HG02763 (cell line): ENCODE data around the gene ADAMTS17.

ENCODE experiments used
- ATAC-seq: cut with Tn5 transposase; IDR thresholded peaks from one replicate; pipeline ENCODE4 v1.9.1; 2021; ENCODE audit warnings: mild to moderate bottlenecking, moderate library complexity; ENCODE audit not compliant: unreplicated experiment

The ADAMTS17 gene

DNA sequence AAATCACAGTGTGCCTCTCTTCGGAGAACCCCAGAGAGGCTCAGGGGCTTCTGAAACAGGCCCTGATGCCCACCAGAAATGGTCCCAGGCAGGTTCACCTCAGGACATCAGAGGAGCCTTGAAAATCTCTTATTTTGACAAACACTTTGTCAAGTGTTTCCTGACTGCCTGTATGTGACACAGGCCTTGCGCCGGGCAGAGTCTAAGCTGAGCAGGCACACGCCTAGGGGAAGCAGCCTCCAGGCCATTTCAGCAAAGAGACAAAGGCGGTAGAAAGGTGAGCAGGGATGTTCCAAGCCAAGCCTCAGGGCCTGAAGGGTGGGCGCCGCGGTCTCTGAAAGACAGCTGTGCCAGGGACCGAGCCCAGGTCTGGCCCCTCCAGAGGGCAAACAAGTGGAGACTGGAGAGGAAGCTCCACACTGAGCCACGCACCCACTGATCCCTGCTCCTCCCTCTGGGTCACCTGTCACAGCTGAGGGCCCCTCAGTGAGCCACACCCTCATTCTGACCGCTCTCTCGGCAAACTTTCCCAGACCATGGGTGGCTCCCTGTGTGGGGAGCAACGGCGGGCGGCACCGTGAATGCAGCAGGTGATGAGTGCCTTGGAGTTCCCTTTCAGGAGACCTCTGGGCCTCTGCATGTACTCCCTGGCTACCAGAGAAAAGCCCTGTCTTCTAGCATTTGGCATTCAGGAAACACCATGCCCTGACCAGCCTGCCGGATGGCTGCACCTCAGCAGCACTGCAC lies 136.1 kb downstream of the ADAMTS17 start:
- no peak for ATAC-seq

DNA sequence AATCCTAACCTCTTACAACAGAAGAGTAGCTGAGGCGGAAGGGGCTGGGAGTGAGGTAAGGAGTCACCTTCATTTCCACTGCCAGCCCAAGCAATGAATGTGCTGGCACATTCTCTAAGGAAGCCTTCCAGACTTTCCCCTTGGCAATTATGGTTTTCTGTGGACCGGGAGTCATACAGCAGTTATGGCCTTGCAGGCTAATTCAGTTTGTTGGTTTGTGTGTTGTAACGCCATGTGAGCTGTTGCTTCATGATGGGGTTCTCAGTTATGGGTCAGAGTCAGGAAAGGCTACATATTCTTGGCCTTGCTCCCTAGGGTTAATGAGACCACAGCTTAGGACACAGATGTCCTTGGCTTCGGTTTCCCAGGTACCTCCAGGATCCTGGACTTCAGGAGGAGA lies 137.0 kb downstream of the ADAMTS17 start:
- no peak for ATAC-seq

DNA sequence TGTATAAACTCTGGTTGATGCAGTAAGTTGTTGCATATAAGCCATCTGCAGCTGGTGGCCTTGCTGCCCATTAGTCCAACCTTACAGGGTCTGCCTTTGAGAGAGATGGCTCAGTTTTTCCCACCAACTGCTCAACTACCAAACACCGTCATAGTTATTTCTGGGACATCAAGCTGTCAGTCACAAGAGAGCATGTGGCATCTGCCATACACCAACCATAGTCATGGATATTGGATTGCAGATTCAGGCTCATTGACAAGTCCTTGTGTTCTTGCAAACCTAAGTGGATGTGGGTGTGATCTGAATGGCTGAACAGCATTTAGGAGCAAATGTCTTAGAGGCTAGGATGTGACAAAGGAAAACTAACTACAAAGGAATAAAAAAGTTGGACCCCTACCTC lies 137.6 kb downstream of the ADAMTS17 start:
- ATAC-seq = no peak

DNA sequence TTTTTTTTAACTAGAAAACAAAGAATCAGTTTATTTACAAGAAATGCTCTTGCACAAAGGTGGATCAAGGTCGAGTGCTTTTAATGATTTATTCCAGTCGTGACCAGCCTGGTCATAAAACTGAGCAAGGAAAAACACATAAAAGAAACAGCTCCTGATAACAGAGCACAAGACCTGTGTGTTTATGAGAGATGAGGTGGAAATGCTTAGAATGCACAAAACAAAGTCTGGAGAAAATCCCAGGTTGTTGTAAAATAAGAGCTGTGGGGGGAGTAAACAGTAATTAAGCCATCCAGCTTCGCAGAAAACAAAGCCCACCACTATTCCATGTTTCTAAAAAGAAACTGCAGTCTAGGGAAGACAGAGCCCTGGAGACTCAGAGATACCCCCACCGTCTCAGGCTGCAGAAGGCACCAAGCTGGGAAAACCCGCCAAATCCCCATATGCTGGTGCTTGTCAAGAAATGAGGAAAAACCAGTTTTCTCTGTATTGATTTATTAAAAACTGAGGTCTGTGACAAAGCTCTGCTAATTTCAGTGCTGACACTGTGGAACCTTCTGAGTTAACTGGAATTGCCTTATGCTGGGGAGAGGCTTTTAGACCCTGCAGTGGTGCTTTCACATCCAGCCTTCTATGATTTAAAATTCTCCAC lies 139.3 kb downstream of the ADAMTS17 start:
- ATAC-seq = no peak

DNA sequence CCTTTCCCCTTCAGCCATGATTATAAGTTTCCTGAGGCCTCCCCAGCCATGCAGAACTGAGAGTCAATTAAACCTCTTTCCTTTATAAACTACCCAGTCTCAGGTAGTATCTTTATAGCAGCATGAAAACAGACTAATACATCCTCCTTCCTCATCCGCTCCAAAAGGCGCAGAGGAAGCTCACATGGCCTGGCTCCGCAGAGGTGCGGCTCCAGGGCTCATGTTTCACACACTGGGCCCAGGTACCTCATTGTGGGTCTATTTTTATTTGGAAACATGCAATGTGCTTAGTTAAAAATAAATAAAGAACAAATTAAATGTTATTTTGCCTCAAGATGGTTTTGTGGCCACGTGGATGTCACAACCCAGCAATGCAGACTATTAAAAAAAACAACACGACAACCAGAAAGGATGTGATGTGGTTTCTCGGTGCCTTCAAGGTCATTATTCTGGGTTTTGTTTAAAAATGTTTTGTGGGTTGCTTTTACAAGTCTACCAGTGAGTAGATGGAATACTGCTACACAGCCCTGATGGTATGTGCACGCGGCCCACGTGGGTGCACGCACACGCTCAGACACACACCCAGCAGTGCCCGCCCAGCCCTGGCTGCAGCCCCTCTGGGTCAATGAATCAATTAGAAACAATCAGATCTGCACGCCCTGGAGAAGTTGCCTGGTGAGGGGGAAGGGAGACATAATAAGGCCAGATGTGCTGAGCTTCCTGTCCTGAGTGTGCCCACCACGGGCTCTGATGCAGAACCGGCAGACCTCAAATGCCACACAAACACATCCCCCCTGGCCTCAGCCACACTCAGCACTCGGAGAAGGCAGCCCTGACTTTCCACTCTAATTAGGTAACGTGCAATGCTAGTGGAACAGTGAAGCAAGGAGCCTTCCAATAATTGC lies 140.1 kb downstream of the ADAMTS17 start:
- no peak for ATAC-seq

DNA sequence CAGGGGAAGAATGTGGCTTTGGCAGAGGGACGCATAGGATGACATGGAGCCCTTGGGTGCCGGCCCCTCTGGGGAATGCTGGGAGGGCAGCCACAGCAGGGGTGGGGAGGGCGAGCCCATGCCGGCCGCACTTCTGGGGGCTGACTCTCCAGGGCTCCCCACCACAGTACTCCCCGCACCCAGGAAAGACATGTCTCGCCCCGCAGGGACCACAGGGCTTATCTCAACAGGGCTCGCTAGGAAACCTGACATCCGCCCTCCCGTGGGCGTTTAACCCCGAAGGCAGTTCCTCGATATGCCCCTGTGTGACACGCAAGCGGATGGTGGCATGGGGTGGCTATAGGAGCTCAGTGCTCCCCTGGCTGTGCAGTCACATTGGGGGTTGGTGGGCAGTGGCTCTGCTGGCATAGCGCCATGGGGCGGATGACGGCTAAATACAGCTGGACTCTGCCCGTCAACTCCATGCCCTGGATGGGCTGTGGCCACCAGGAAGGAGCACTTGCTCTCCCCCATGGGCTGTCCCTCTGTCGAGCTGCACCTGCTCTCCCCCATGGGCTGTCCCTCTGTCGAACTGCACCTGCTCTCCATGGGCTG lies 141.4 kb downstream of the ADAMTS17 start:
- ATAC-seq = no peak

DNA sequence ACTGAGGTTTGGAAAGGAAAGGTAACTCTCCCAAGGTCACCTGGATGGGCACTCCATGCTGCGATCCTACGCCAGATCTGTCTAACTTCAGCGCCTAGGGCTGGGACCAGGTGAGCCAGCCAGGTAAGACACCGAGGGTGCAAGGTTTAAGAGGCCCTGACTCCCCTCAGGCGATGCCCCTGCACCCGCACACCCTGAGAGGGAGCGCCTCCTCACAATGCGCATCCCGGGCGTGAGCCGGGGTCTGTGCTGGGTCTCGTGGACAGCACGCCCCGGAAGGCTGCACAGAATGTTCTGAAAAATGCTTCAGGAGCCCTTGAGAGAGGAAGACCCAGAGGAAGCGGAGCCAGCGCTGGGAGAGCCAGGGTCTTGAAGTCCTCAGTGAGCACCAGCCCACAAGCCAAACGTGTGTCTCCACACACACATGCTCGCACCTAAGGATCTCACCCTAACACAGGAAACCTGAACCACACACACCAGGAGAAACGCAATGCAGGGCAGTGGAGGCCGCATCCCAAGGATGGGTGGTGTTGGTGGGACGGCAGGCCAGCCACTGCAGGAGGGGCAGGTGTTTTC lies 142.0 kb downstream of the ADAMTS17 start:
- ATAC-seq = no peak

DNA sequence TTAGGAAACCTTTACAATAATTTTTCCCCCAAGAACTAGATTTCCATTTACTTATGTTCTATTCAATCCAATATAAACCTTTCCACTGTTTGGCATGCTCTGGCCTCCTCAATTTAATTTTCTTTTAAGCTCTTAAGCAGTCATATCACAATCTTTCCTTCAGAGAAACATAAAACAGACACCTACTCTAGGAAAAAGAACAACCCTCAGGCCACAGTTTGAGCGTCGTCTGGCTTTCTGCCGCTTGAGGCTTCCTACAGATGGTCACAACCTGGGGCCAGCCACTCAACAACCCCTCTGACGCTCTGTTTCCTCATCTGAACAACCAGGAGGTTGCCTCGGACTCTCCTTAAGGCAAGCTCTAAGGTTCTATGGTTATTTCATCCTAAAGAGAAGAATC lies 143.3 kb downstream of the ADAMTS17 start:
- no peak for ATAC-seq

DNA sequence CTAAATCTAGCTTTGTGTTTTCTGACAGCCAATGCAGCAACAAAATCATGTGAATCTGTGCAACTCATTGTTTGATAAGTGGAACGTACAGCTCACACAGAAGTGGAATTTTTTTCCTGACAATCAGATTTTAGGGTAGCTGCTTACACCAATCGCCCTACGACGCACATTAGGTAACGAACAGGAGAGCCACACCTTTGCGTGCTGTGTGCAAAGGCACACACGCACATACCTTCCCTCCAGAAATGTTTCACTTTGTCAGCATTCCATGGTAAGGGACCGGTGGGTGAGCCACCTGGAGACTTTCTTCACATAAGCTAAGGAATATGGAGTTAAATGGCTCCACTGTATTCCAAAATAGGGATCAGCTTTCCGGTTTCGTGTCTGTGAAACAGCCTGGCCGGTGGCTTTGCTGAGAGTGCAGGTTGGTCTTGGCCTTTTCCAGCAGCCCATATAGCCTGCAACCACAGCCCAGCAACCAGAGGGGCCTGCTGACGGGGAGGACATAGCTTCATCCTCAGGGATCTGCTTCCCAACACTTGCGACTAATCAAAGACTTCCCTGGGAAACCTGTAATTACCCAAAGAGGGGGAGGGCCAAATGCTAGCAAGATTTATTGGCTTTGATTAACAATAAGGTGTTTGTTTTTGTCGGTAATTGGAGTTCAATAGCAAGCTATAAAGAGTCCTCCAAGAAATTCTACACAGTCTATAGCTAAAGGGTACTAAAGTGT lies 145.3 kb downstream of the ADAMTS17 start:
- ATAC-seq = no peak

DNA sequence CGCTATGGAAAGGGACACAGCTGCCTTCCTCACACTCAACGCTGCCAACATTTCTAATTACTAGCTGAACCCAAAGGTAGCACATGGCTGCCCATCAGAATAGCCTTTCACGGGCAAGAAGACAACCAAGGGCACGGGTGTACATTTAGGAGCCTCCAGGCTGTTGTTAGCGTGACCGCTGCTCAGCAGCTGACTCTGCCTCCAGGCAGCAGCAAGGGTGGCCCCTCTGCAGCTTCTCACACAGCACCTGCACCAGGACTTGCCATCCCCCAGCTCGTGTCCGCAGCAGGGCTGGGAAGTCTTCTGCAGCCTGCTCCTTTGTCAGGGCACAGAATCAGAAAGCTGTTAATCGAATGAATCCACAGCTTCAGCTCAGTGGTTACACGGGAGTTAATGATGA lies 146.8 kb downstream of the ADAMTS17 start:
- ATAC-seq = no peak

DNA sequence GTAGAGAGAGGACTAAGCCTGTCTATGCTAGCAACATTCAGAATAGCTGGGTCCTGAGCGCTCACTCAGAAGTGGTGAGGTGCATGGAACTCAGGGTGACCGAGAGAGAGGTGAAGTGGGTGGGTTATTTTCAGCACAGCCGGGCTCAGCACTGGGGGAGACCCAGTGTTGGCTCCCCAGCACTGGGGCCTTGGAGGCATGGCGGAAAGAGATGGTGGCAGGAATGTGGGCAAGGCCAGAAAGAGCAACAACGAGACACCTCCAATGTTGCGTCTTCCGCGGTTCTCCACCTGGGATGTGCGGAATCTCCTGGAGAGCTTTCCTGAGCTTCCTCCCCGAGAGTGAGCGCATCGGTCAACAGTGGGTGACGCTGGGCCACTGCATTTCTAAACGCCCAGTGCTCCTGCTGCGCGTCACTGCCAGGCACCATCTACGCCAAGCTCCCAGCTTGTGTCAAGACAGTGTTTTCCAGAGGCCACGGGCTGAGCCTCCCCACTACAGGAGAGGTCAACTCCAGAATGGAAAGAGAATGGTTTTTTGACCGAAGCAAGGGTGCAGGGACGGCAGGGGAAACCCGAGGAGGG lies 148.4 kb downstream of the ADAMTS17 start:
- ATAC-seq = no peak

DNA sequence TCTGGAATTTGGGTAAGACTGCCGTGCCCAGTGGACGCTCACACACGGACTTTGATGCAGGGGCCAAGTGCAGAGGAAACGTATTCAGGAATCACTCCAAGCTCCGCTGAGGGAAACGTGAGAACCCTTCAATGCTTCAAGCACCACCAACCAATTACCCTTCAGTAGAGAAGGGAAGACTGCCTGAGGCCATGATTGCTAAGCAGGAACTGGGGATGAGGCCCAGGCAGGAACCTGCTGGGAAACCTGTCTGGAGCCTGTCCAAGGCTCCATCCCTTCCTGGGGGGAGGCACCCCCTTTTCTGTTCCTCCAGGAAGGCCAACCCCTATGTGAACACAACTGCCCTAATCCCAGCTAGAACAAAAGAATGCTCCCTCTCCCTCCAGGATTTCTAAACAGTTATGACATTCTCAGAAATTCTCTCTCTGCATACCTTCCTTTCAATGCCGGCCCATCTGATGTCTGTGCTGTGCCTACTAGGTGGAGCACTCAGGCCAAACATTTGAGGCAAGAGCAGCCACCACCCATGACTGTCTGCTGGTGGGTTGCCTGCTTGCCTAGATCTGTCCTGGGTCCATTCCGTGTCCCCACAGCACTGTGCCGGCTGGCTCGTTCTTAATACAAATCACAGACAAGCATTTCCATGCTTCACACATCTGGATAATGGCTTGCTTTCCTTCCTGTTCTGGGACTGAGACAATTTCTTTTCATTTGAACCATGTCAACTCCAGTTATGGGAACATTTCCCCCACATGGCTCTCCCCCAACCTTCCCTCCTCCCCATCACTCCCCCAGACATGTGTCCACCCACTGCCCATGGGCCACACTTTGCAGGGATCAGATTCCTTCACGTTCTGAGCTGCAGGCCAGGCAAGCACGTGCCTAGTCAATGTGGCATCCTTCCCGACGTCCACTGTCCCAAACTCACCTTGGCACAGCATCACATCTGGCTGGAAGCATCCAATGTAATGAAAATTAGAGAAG lies 149.4 kb downstream of the ADAMTS17 start:
- no peak for ATAC-seq

DNA sequence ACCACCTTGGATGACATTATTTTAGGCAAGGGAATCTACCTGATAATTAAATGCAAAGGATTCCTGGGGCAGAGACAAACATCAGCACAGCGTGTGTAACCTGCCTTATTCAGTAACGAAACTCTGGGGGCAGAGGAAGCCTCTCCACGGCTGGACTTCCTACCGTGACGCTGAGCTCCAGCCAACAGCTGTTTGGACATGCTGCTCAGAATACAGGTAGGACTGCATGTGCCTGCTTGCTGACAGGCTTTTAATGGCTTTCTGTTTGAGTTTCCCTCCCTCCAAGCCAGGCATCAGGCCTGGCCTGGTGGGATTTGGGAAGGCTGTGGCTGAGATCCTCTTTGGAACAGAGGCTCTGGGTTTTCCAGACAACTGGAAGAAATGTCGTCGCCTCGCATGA lies 150.6 kb downstream of the ADAMTS17 start:
- ATAC-seq = no peak

DNA sequence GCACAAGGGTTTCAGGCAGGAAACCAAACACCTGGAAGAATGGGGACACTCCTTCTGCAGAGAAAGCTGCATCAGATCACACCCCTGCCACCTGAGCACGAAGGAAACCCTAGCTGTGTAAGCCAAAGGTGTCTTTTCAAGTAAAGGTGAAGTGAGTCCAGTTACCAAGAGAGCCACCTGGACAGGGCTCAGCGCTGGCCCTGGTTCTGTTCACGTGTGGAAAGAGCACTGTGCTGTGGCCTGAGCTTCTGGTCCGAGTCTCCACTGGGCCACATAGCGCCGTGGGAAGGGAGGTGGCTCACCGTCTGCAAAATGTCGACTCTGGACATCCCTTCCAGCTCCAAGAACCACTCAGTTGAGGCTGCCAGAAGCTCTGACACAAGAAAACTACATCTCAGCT lies 151.1 kb downstream of the ADAMTS17 start:
- ATAC-seq = no peak

DNA sequence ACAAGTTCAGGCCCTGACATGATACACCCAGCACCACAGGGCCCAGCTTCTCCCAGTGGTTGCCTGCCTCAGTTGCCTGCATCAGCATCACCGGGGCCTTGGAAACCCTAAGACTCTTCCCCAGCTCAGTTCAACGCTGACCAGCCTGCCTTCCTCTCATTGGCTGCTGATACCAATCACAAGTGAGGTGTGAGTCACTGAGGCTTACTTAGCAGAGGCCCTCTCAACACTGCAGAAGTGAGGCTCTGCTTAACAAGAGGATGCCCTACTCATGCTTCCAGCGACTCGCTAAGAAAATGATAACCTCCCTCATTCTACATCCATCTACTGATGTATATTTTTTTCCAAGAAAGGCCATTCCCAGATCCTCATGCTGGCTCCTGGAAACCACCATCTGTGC lies 151.9 kb downstream of the ADAMTS17 start:
- ATAC-seq = no peak

DNA sequence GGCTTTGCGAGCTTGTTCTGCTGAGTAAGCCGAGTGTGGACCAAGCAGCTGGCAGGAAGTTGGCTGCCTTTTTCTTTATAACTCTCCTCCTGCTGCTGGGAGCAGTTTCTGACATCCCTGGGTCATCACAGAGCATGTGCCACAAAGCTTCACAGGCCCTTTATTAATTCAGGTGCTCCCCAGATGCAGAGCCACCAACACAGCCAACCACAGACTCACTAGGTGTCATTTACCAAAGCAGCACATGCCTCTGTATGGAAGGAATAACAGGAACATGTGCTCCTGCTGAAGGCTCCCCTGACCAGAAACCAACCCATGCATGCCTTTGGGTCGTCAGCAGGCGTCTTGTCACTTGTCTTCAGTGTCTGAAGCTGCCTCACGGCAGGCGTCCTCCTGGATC lies 152.5 kb downstream of the ADAMTS17 start:
- no peak for ATAC-seq

DNA sequence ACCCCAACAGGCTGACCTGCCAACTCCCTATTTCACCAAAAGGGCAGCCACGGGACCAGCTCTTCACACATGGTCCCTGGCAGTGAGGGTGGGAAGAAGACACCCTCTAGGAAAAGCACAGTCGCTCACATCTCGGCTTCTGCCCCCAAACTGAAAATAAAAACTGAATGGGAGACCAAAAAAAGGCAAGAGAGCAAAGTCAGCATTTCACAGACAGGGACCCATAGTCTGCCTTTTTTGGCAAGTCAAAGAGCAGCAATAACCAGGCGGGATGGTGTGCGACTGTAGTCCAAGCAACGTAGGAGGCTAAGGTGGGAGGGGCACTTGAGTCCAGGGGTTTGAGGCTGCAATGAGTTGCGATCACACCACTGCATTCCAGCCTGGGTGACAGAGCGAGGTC lies 154.1 kb downstream of the ADAMTS17 start:
- no peak for ATAC-seq

DNA sequence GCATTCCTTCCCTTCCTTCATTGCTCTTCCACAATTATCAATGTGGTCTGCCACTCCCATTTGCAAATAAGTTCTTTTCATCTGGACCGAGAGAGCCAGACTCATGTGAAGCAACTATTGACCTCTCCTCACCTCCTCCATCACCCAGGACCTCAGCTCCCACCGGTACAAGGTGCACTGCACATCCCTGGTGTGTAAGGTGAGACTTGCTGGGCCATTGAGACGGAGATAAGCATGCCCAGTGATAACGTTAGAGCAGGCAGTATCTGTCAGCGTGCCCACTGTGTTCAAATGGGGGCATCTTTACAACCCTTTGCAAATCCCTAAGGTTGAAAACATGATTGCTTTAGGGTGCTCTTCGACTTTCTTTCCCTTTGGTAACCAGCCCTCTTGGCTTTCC lies 154.8 kb downstream of the ADAMTS17 start:
- ATAC-seq = no peak

DNA sequence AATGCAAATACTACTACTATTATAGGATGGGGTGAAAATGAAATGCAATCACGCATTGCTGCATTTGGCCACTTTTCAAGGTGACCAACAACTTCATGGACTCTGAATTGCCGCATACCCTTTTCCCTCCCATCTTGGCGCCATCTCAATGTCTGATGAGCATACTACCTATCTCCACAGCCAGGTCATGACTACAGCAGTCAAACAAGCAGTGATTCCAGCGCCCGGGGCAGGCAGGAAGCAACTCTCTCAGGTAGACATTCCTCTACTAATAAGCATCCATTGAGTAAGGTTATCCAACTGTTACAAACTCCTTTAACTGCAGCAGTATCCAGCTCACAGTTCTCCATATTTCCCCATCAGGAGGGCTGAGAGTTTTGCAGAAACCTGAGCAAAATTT lies 155.4 kb downstream of the ADAMTS17 start:
- no peak for ATAC-seq
